GM21619 (cell line): Measurements from ENCODE around the gene NDUFA5.
"Not testable (repeated sequence)": the region's sequence is repeated elsewhere in the genome, so short reads cannot be mapped to it uniquely, and the experiment has no call there.

Experiments used
- ATAC-seq: cut with Tn5 transposase; IDR thresholded peaks from one replicate; pipeline ENCODE4 v1.9.1; 2021; ENCODE audit not compliant: unreplicated experiment

NDUFA5 gene

DNA sequence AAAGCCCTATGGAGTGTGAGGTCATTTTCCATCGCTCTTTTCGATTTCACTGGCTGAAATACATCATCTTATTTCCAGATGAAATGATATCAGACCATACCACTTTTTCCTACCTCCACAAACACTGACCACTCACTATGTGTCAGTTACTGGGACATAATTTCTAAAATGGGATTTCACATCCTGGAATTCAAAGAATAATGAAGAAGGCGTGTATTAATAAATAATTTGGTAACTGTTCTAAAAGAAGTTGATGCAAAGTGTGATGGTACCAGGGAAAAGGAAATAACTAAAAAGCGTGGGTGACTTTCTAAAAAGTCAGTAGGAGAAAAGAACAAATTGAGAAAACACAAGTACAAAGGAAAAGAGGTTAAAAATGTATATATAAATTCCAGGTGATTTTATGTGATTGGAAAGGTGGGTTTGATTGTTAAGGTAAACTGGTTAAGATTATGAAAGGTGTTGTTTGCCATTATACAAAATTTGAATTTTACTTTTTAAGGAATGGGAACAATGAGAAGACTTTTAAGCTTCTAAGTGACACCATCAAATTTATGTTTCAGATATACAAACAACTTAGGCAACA lies 764 bp upstream of the NDUFA5 start:
- no peak for ATAC-seq

DNA sequence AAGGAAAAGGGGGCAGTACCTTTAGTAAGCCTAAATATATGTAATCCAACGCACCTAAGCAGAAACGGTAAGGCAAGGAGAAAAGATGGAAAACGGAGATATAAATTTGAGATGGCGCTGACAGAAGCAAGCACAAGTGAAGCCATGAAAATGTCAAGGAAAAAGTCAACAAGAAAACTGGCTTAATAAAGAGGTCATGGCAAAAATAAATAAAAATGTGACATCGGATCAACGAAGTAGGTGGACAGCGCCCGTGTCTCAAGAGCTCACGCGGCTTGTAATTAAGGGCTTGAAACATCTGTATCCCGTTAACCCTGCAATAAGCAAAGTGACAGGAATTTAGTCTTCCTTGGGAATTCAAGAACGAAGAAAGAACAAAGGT lies 611 bp downstream of the NDUFA5 start:
- no peak for ATAC-seq

DNA sequence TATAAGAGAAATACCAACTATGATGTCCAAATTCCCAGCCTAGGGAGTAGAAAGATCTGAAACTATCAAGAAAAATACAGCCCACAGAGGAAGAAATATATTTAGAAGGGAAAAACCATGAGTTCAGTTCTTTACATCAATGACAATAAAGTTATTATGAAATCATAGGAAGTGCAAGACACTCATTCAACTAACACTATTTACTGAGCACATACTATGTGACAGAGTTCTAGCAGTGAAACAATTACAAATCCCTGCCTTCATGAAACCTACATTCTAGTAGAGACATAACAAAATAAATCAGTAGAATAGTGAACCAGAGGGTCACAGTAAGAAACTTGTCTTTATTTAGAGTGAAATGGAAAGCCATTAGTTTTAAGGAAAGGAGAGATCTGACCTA lies 2.1 kb downstream of the NDUFA5 start:
- no peak for ATAC-seq

DNA sequence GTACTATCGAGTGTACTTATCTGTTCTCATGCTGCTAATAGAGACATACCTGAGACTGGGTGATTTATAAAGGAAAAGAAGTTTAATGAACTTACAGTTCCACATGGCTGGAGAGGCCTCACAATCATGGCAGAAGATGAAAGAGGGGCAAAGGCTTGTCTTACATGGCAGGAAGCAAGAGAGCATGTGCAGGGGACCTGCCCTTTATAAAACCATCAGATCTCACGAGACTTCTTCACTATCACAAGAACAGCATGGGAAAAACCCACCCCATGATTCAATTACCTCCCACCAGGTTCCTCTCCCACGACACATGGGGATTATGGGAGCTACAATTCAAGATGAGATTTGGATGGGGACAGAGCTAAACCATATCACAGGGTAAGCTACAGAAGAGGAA lies 4.5 kb downstream of the NDUFA5 start:
- ATAC-seq, result no peak

DNA sequence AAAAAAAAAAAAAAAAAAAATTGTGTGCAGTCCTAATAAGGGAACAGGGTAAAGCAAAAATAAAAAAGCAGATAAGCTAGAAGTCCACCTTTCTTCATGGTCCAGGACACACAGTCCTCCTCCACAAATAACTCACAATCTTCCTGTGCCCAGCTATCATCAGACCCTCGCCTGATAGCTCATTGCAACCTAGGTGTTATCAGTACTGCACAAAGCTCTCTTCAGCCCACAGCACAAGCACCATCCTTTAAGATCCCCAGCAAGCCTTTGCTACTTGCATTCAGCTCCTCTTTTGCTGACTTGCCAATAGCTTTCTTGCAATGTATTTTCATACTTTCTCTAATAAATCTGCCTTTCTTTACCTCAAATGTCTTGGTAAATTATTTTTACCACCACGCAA lies 5.0 kb downstream of the NDUFA5 start:
- ATAC-seq, result no peak

DNA sequence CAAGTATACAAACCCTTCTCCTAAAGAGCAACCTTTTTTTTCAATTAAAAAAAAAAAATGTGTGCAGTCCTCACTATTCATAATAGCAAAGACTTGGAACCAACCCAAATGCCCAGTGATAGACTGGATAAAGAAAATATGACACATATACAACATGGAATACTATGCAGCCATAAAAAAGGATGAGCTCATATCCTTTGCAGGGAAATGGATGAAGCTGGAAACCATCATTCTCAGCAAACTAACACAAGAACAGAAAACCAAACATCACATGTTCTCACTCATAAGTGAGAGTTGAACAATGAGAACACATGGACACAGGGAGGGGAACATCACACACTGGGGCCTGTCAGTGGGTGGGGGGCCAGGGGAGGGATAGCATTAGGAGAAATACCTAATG lies 5.5 kb downstream of the NDUFA5 start:
- ATAC-seq, result not testable (repeated sequence)

DNA sequence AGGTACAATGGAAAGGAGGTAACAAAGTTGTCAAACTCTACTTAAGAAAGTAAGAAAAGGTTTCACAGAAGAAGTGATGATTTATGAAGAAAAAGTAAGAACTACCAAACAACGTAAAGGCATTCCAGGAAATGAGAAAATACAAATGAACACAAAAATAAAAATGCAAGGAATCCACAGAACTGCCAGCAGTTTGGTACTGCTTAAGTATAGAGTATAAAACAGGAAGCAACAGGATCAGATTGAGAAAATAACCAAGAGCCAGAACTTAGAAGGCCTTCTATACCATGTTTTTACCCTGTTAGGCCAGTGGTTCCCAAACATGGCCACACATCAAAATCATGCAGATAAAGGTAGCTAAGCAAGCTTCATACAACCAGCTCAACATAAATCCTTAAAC lies 9.2 kb downstream of the NDUFA5 start:
- no peak for ATAC-seq

DNA sequence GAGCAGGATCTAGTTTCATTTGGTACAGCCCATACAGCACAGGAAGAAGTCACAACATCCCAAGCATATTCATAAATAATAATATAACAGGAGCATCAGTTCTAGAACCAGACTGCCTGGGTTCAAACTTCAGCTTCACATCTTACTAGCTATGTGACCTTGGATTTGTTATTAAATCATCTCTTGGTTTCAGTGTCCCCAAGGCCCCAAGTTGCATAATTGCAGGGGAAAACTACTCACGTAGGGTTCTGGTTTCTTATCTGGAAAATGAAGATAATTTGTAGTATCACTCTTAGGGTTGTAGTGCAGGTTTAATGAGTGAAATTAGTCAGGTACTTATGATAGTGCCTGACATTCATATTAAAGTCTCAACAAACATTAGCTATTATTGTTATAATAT lies 17.7 kb downstream of the NDUFA5 start:
- ATAC-seq, result peak; percentile 33

DNA sequence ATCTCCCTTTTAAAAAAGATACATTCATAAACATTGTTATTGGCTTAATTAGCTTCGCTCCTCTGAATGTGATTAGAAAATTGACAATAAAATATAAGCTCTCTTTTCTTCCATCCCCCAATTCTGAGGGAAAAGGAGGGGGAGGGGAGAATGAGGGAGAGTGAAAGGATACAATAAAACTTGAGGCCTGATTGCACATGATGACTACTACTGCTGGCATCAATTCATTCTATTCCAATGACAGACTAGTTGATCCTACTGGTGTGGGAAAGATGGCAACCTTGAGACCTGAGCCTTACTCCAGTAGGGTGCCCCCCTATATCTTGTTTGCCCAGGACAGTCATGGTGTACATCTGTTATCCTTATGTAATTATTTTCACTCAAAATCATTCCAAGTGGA lies 18.7 kb downstream of the NDUFA5 start:
- no peak for ATAC-seq

DNA sequence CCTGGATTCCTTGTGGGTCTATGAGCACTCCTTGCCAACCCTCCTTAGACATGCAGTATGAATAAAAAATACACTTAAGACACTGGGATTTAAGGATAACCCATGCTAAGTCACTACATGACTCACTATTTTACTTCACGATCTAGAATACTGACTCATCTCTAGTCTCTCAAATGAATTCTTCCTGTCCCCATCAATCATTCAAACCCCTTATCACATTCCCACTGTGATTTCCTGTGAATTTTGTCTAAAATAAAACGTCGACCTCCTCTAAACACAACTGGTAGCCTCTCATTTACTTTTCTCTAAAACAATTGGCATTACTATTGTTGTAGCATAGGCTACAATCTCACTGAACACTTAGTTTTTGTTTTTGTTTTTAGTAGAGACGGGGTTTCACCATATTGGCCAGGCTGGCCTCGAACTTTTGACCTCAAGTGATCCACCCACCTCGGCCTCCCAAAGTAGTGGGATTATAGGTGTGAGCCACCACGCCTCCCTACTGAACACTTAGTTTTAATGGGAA lies 19.4 kb downstream of the NDUFA5 start:
- ATAC-seq, result no peak

DNA sequence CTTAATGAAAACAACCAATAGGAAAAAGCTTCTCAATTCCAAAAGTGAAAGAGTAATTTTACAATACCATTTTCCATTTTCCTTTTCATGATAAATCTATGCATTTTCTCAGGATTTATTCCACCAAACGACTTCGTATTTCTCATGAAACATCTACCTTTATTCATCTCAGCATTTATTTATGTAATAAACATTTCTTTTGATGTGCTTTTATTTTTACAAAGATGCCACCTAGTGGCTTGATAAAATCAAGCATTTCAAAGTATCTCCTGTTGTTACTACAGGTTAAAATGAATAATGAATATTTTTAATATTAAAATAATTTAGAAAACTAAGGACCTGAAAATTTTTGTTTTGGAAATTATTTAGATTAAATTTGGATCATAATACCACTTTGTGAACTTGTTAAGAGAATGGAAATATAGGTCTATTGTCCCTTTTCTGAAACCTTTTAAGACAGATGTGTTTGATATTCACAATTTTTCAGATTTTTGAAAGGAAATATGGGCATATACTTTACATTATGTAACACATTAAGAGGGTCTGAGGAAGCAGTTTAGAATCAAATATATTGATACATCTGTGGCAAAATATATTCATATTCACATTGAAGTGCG lies 20.5 kb downstream of the NDUFA5 start:
- ATAC-seq, result no peak

DNA sequence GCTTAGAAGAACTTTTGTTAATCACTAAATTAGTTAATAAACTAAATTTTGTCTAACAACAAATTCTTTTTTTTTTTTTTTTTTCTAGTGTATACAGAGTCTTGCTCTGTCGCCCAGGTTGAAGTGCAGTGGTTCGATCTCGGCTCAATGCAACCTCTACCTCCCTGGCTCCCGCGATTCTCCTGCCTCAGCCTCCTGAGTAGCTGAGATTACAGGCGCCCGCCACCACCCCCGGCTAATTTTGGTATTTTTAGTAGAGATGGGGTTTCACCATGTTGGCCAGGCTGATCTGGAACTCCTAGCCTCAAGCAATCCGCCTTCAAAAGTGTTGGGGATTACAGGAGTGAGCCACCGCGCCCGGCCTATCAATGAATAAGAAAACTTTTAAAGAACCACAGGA lies 22.1 kb downstream of the NDUFA5 start:
- no peak for ATAC-seq

DNA sequence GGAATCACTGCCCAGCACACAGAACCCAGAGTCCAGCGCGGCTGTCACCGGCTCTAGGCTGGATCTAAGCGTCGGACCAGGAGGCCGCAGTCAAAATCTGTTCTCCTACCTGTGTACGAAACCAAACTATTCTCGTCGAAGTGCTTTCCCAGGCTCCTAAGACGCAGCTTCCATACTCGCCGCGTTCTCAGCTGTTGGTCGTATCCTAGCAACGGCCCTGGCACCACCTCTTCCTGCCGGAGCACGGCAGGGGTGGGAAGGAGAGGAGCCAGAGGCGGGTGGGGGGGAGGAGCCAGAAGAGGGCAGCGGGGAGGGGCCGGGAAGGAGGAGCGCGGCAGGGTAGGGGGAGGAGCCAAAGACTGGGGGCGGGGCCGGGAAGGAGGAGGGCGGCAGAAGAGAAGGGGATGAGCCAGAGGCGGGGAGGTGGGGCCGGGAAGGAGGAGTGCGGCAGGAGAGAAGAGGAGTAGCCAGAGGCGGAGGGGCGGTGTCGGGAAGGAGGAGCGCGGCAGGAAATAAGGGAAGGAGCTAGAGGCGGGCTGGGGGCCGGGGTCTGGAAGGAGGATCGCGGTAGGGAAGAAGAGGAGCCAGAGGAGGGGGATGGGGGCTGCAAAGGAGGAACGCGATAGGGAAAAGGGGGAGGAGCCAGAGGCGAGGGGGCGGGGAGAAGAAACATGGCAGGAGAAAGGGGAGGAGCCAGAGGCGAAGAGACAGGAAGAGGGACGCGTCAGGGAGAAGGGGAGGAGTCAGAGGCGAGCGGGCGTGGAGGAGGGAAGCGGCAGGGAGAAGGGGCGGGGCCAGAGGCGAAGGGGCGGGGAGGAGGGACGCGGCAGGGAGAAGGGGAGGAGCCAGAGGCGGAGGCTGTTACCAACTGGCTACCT lies 23.0 kb downstream of the NDUFA5 start, which contains the start of gene IQUB:
Gene IQUB (minus strand): TSS at position 213 of the 878 bp plus-strand sequence. CDS start 22,255 bp downstream, outside the sequence.
- ATAC-seq, result peak; percentile 65

DNA sequence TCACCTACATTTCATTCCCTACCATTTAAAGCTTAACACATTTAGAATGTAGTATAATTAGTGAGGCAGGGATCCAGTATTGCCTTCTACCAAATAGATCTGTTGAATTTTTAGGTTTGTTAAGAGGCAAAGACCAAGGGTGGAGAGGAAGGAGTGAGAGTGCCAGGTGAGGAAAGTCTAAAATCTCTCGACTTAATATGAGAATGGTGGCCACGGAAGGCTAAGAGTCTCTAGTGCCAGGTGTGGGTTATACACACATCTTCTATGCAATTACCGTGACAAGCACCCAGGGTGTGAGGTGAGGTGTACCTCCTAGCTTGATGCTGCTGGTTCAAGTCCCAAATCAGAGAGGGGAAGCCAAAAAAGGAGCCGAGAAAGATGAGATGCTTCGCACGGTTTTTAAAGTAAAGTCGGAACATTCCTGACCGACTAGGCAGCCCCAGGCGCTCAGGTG lies 23.7 kb downstream of the NDUFA5 start:
- peak; percentile 2 for ATAC-seq

DNA sequence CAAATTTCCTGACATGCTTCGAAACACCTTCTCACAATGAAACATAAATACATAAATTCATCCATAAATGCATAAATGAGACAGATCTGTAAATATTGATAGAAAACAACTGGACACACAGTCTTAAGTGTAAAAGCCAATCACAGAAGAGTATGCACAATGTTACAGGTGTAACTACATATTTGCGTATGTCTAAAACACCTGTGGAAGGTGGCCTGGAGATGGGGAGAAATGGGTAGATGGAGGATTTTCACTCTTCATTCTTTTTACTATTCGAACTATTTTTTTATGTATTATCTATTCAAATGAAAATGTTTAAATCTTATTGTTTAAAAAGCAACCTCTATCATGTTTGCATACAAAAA lies 24.1 kb downstream of the NDUFA5 start:
- no peak for ATAC-seq

DNA sequence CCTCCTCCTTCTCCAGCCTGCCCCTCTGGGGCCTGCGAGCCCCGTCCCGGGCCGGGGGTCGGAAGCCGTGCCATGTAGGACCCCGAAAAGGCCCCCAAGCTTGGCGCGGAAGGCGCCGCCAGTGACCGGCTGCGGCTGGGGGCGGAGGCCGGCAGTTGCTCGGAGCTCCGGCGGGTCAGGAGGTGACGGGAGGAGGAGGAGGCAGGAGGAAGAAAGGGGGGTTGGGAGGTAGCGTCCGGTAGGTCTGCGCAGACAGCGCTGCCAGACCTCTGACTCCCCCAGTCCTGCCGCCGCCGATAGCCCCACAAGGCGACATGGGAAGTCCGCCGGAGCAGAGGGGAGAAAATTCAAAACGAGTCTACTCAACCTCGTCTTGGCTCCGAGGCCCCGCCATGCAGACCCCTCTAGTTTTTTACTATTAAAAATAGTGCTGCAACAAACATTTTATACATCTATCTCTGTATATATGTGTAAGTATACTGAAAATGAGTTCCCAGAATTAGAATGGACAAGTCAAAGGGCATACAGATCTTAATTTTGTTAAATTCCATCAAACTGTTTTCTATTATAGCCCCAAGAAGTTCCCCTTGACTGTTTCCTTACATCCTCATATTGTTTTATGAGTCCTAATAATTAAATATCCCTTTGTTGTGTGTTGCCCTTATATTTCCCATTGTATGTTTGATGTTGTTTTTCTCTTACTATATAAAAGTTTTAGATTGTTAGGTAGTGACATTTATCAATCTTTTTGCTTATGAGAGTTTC lies 24.6 kb downstream of the NDUFA5 start:
- peak; percentile 22 for ATAC-seq

DNA sequence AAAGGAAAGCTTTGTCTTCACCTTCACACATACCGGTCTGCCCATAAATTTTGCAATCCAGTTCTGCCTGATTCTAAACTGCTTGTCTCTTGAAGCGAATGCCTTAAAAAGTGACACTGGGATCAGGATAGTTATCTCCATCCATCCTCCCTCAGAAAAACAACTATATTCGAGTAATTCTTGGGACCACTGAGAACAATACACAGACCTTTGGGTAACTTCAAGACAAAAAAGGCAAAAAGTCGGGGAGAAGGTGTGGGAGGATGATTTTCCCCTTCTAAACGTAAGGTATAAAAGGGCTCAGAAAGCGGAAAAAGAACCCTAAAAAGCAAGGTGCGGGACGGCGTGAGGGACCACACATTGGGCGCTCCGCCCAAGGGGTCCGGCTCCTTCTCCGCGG lies 25.3 kb downstream of the NDUFA5 start:
- peak; percentile 1 for ATAC-seq

DNA sequence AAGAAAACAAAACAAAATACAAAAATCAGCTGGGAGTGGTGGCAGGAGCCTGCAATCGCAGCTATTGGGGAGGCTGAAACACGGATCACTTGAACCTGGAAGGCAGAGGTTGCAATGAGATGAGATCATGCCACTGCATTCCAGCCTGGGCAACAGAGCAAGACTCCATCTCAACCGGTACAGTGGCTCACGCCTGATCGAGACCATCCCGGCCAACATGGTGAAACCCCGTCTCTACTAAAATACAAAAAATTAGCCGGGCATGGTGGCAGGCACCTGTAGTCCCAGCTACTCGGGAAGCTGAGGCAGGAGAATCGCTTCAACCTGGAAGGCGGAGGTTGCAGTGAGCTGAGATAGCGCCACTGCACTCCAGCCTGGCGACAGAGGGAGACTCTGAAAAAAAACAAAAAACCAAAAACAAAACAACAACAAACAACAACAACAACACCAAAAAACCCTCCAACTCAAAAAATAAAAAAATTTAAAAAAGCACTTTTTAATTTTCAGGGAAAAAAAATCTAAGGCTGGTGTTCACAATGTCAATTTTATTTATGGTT lies 27.5 kb downstream of the NDUFA5 start:
- ATAC-seq, result not testable (repeated sequence)

DNA sequence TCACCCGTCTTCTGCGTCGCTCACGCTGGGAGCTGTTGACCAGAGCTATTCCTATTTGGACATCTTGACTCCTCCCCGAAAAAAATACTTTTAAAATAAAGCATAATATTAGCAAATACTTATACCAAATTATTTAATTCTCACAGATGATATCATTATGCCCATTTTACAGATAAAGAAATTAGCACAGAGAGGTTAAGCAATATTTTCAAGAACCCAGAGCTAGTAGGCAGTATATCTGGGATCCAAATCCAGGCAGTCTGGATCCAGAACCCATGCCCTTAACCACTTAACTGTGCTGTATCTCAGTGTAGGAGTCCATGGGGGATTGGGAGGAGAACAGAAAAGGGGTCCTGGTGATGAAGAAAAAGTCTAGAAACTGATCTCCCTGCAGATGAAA lies 29.4 kb downstream of the NDUFA5 start:
- ATAC-seq, result no peak

DNA sequence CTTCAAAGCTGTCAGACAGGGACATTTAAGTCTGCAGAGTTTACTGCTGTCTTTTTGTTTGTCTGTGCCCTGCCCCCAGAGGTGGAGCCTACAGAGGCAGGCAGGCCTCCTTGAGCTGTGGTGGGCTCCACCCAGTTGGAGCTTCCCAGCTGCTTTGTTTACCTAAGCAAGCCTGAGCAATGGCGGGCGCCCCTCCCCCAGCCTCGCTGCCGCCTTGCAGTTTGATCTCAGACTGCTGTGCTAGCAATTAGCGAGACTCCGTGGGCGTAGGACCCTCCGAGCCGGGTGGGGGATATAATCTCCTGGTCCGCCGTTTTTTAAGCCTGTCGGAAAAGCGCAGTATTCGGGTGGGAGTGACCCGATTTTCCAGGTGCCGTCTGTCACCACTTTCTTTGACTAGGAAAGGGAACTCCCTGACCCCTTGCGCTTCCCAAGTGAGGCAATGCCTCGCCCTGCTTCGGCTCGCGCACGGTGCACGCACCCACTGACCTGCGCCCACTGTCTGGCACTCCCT lies 29.8 kb downstream of the NDUFA5 start:
- ATAC-seq, result not testable (repeated sequence)

DNA sequence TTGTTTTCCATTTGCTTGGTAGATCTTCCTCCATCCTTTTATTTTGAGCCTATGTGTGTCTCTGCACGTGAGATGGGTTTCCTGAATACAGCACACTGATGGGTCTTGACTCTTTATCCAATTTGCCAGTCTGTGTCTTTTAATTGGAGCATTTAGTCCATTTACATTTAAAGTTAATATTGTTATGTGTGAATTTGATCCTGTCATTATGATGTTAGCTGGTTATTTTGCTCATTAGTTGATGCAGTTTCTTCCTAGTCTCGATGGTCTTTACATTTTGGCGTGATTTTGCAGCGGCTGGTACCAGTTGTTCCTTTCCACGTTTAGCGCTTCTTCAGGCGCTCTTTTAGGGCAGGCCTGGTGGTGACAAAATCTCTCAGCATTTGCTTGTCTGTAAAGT lies 31.1 kb downstream of the NDUFA5 start:
- not testable (repeated sequence) for ATAC-seq
